ENCODE measurements around the gene MAML2. TPM values are rescaled to one million over a fixed set of nuclear protein-coding genes. Genes with fewer than 3 reads are reported as not detected.

Gene MAML2
- total RNA-seq, 4 donors from 2014 or later, result 34.3 to 58.8 (median 56.0) TPM

GRCh38 chr11:96324912-96325311 lies 18.1 kb downstream of the MAML2 start:
- no peak for TF ChIP-seq CTCF (IDR thresholded peaks at IDR 0.05; ENCODE audit: low read depth)

GRCh38 chr11:96323642-96323985 lies 19.4 kb downstream of the MAML2 start:
- no peak for TF ChIP-seq CTCF (IDR thresholded peaks at IDR 0.05; ENCODE audit: low read depth)

GRCh38 chr11:96322775-96323641 lies 20.0 kb downstream of the MAML2 start:
- no peak for TF ChIP-seq CTCF (IDR thresholded peaks at IDR 0.05; ENCODE audit: low read depth)

- no peak for TF ChIP-seq CTCF (IDR thresholded peaks at IDR 0.05; ENCODE audit: low read depth)
Measured at GRCh38 chr11:96321091-96321490, 21.9 kb downstream of the MAML2 start.

GRCh38 chr11:96319898-96320656 lies 22.9 kb downstream of the MAML2 start:
- TF ChIP-seq CTCF (IDR thresholded peaks at IDR 0.05; ENCODE audit: low read depth), result no peak

GRCh38 chr11:96318850-96319249 lies 24.1 kb downstream of the MAML2 start:
- TF ChIP-seq CTCF (IDR thresholded peaks at IDR 0.05; ENCODE audit: low read depth), result no peak

- TF ChIP-seq CTCF (IDR thresholded peaks at IDR 0.05; ENCODE audit: low read depth), result no peak
Measured at GRCh38 chr11:96318399-96318798, 24.6 kb downstream of the MAML2 start.
